ENCODE measurements around the gene SETD1B.
"Not testable (repeated sequence)": the region's sequence is repeated elsewhere in the genome, so short reads cannot be mapped to it uniquely, and the experiment has no call there.

The SETD1B gene

GRCh38 chr12:121803861-121804416 is at the start of gene SETD1B:
TSS of gene SETD1B (plus strand) at chr12:121804009. CDS start at chr12:121804738, 729 bp downstream.
- H3K27me3 ChIP-seq, result no peaks in the 10 kb centered on the region
- H3K9ac ChIP-seq, result peak within 1 kb of the TSS; percentile 100
- H3K4me1 ChIP-seq, result peaks cover 32% of the 10 kb centered on the region
- H3K27ac ChIP-seq, result peak within 1 kb of the TSS; percentile 100
- H4K20me1 ChIP-seq, result peaks cover 38% of the 10 kb centered on the region
- H3K36me3 ChIP-seq, result peaks cover 16% of the 10 kb centered on the region
- peak within 1 kb of the TSS; percentile 96 for H3K4me3 ChIP-seq
- no peaks in the 10 kb centered on the region for H3K9me3 ChIP-seq
- TF ChIP-seq Cebpa-rat (IDR thresholded peaks at IDR 0.05), result no peak
- H3K4me2 ChIP-seq, result peak within 1 kb of the TSS; percentile 93

- H3K36me3 ChIP-seq, result peaks cover 52% of the 10 kb centered on the region
- no peaks in the 10 kb centered on the region for H3K9me3 ChIP-seq
- H4K20me1 ChIP-seq, result no peaks in the 10 kb centered on the region
- TF ChIP-seq Cebpa-rat (IDR thresholded peaks at IDR 0.05), result no peak
- H3K4me3 ChIP-seq, result no peak overlapping the region
- H3K4me2 ChIP-seq, result no peak overlapping the region
- H3K27me3 ChIP-seq, result no peaks in the 10 kb centered on the region
- peaks cover 32% of the 10 kb centered on the region for H3K4me1 ChIP-seq
- no peak overlapping the region for H3K9ac ChIP-seq
- H3K27ac ChIP-seq, result no peak overlapping the region
Observed at GRCh38 chr12:121754836-121755235, 49.0 kb upstream of the SETD1B start.

DNA sequence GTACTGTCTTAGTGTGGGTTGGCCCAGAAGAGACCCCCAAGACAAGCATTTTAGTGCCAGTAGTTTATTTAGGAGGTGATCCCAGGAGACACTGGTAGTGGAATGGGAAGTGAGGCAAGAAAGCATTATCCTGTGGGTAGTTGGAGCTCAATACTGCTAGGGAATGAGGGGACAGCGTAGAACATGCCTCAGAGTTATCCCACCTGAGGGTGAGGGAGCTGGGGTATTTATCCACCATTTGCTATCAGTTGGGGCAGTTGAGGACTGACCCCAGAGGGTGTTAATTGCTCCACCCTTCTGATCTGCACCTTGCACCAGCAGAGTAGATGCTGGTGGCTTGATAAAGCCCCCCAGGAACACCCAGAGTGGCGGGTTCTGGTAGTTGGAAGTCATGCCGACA is 48.2 kb upstream of the SETD1B start:
- peaks cover 29% of the 10 kb centered on the region for H3K4me1 ChIP-seq
- H3K9me3 ChIP-seq, result no peaks in the 10 kb centered on the region
- H3K27me3 ChIP-seq, result no peaks in the 10 kb centered on the region
- peaks cover 44% of the 10 kb centered on the region for H3K36me3 ChIP-seq
- peak overlapping the region; percentile 53 for H3K4me2 ChIP-seq
- no peak overlapping the region for H3K9ac ChIP-seq
- H3K4me3 ChIP-seq, result no peak overlapping the region
- TF ChIP-seq Cebpa-rat (IDR thresholded peaks at IDR 0.05), result no peak
- 0 out of 2 replicates have a peak overlapping the region, but pooled peaks have one; percentile 66 for H3K27ac ChIP-seq
- no peaks in the 10 kb centered on the region for H4K20me1 ChIP-seq

DNA sequence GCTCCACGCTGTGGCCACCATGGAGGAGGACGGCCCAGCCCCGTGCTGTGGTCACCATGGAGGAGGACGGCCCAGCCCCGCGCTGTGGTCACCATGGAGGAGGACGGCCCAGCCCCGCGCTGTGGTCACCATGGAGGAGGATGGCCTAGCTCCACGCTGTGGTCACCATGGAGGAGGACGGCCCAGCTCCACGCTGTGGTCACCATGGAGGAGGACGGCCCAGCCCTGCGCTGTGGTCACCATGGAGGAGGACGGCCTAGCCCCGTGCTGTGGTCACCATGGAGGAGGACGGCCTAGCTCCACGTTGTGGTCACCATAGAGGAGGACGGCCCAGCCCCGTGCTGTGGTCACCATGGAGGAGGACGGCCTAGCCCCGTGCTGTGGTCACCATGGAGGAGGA is 45.3 kb upstream of the SETD1B start:
- Histone ChIP-seq H3K36me3 (peaks cover 33% of the 10 kb centered on the region), H3K4me1 (peaks cover 33% of the 10 kb centered on the region)
- not testable (repeated sequence) for H3K27ac ChIP-seq, H3K9ac ChIP-seq, H3K9me3 ChIP-seq, H3K4me3 ChIP-seq, H3K4me2 ChIP-seq, H4K20me1 ChIP-seq, H3K27me3 ChIP-seq

- Histone ChIP-seq H3K4me1 (peaks cover 22% of the 10 kb centered on the region), H3K9me3 (no peaks in the 10 kb centered on the region), H3K4me2 (no peak overlapping the region), H4K20me1 (no peaks in the 10 kb centered on the region), H3K4me3 (no peak overlapping the region), H3K36me3 (peaks cover 43% of the 10 kb centered on the region), H3K27ac (no peak overlapping the region), H3K27me3 (no peaks in the 10 kb centered on the region), H3K9ac (no peak overlapping the region)
- TF ChIP-seq Cebpa-rat (IDR thresholded peaks at IDR 0.05), result no peak
Observed at GRCh38 chr12:121762269-121762668, 41.5 kb upstream of the SETD1B start.

GRCh38 chr12:121764808-121765207 is 39.0 kb upstream of the SETD1B start:
- Histone ChIP-seq H3K4me2 (no peak overlapping the region), H3K36me3 (peaks cover 33% of the 10 kb centered on the region), H4K20me1 (no peaks in the 10 kb centered on the region), H3K4me3 (no peak overlapping the region), H3K27ac (no peak overlapping the region), H3K9ac (no peak overlapping the region), H3K9me3 (no peaks in the 10 kb centered on the region), H3K4me1 (peaks cover 42% of the 10 kb centered on the region), H3K27me3 (no peaks in the 10 kb centered on the region)
- no peak for TF ChIP-seq Cebpa-rat (IDR thresholded peaks at IDR 0.05)

GRCh38 chr12:121765573-121765972 is 38.2 kb upstream of the SETD1B start:
- Histone ChIP-seq H3K27me3 (no peaks in the 10 kb centered on the region), H3K4me3 (no peak overlapping the region), H4K20me1 (no peaks in the 10 kb centered on the region), H3K4me1 (peaks cover 49% of the 10 kb centered on the region), H3K9ac (no peak overlapping the region), H3K9me3 (no peaks in the 10 kb centered on the region), H3K4me2 (no peak overlapping the region), H3K36me3 (peaks cover 33% of the 10 kb centered on the region), H3K27ac (no peak overlapping the region)
- no peak for TF ChIP-seq Cebpa-rat (IDR thresholded peaks at IDR 0.05)

GRCh38 chr12:121766290-121767039 is 37.3 kb upstream of the SETD1B start:
- peak overlapping the region; percentile 77 for H3K4me2 ChIP-seq
- 0 out of 2 replicates have a peak overlapping the region, but pooled peaks have one; percentile 41 for H3K27ac ChIP-seq

DNA sequence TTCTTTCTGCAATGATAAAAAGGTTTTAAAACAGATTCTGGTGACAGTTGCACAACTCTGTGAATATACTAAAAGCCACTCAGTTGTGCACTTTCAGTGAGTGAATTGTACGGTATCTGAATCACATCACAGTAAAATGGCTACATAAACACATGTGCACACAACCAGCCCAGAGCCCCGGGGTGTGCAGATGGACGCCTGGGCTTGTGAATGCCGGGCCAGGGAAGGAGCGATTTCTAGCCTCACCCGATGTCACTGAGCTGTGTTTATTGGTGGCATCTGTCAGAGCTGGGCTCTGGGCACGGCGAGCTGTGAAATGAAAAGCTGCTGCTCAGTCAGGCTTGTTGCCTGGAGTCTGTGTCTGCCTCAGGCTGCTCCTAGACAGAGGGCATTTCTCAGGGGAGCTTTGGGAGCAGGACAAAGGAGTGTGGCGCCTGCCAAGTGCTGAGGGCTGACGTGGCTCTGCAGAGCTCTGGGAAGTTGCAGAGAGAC is 36.2 kb upstream of the SETD1B start:
- Histone ChIP-seq H3K27me3 (no peaks in the 10 kb centered on the region), H3K27ac (peak overlapping the region; percentile 49), H3K9ac (peak overlapping the region; percentile 58), H3K36me3 (peaks cover 28% of the 10 kb centered on the region), H3K4me3 (no peak overlapping the region), H3K9me3 (no peaks in the 10 kb centered on the region), H4K20me1 (no peaks in the 10 kb centered on the region), H3K4me1 (peaks cover 58% of the 10 kb centered on the region), H3K4me2 (peak overlapping the region; percentile 77)
- TF ChIP-seq Cebpa-rat (IDR thresholded peaks at IDR 0.05), result no peak

More at GRCh38 chr12:121766290-121767039, 37.3 kb upstream of the SETD1B start:
- TF ChIP-seq Cebpa-rat (IDR thresholded peaks at IDR 0.05), result no peak
- Histone ChIP-seq H3K9me3 (no peaks in the 10 kb centered on the region), H3K4me1 (peaks cover 55% of the 10 kb centered on the region), H3K4me3 (no peak overlapping the region), H3K9ac (no peak overlapping the region), H3K36me3 (peaks cover 33% of the 10 kb centered on the region), H4K20me1 (no peaks in the 10 kb centered on the region), H3K27me3 (no peaks in the 10 kb centered on the region)

DNA sequence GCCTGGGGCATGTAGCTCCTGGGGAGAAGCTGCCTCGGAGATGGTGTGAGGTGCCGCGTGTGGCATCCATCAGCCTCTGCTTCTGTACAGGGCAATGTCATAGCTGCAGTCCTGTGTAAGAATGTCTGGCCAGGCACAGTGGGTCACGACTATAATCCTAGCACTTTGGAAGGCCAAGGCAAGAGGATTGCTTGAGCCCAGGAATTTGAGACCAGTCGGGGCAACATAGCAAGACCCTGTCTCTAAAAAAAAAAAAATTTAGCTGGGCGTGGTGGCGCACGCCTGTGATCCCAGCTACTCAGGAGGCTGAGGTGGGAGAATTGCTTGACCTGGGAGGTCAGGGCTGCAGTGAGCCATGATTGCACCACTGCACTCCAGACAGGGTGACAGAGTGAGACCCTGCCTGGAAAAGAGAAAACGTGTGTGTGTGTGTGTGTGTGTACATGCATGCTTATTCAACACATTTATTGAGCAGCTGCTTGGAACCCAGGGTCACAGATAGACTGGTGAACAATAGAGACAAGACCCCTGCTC is 34.4 kb upstream of the SETD1B start:
- peak overlapping the region; percentile 76 for H3K27ac ChIP-seq
- H3K27me3 ChIP-seq, result no peaks in the 10 kb centered on the region
- H3K9me3 ChIP-seq, result no peaks in the 10 kb centered on the region
- peaks cover 19% of the 10 kb centered on the region; the same call in 1 of the 2 replicates for H3K36me3 ChIP-seq
- H3K4me2 ChIP-seq, result peak overlapping the region; percentile 75
- no peaks in the 10 kb centered on the region for H4K20me1 ChIP-seq
- no peak for TF ChIP-seq Cebpa-rat (IDR thresholded peaks at IDR 0.05)
- H3K4me3 ChIP-seq, result no peak overlapping the region
- H3K9ac ChIP-seq, result peak overlapping the region; percentile 30; the same call in 1 of the 2 replicates
- H3K4me1 ChIP-seq, result peaks cover 67% of the 10 kb centered on the region
